ENCODE data around the gene PIK3R3.
"Not testable (repeated sequence)": the region's sequence is repeated elsewhere in the genome, so short reads cannot be mapped to it uniquely, and the experiment has no call there.

The PIK3R3 gene

DNA sequence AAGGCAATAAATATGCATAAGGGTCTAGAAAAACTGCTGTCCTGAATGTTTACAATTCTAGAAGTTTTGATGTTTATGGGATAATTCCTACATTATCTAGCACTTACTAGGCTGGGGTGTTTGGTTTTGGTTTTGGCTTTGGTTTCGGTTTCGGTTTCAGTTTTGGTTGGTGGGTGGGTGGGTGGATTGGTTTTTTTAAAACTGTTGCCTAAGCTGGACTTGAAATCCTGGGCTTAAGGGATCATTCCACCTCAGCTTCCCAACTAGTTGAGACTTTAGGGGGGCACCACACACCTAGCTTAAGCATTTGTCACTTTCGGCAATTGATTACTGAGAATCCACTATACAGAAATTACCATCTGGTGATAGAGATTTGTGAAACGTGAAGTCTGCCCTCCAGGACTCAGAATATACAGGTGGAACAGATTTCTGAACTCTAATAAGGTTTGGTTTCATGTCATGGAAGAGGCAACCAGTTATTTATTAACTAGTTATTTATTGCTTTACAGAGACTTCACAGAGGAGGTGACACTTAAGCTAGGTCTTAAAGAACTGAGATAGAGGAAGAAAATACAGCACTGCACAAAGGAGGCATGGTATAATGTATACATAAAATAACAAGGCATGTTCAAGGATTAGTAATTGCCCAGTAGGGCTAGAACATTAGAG, 69.6 kb downstream of the PIK3R3 start:
- DNase-seq = no peak

DNA sequence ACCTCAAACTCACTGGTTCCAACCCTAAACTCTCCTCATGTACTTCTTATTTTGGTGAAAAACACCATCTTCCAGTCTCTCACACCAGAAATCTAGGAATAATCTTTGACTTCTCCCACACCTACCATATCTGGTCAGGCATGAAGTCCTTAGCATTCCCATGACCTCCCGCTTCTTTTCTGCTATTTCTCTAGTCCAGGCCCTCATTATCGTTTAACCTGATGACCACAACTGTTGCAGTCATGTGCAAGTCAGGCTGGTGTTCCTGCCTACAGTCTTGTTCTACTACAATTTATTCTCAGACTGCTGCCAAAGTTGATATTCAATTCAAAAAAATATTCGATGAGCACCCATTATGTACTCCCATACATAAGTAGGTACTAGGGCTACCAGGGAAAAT, 71.3 kb downstream of the PIK3R3 start:
- no peak for DNase-seq

DNA sequence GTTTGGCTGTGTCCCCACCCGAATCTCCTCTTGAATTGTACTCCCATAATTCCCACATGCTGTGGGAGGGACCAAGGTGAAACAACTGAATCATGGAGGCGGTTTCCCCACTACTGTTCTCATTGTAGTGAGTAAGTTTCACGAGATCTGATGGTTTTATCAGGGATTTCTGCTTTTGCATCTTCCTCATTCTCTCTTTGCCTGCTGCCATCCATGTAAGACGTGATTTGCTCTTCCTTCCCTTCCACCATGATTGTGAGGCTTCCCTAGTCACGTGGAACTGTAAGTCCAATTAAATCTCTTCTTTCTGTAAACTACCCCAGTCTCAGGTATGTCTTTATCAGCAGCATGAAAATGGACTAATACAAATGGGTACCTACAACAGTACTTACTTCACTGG, 73.5 kb downstream of the PIK3R3 start:
- DNase-seq = no peak

DNA sequence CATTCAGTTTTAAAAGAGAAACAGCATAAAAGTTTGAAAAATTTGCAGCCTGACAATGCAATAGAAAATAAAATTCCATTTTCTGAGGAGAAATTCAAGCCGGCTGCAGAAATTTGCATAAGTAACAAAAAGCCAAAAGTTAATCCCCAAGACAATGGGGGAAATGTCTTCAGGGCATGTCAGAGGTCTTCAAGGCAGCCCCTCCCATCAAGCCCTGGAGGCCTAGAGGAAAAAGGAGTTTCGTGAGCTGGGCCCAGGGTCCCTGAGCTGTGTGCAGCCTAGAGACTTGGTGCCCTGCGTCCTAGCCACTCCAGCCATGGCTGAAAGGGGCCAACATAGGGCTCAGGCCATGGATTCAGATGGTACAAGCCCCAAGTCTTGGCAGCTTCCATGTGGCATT, 74.6 kb downstream of the PIK3R3 start:
- no peak for DNase-seq

DNA sequence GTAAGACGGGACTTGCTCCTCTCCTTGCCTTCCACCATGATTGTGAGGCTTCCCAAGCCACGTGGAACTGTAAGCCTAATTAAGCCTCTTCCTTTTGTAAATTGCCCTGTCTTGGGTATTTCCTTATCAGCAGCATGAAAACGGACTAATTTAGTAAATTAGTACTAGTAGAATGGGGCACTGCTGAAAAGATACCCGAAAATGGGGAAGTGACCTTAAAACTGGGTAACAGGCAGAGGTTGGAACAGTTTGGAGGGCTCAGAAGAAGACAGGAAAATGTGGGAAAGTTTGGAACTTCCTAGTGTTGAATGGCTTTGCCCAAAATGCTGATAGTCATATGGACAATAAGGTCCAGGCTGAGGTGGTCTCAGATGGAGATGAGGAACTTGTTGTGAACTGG, 75.2 kb downstream of the PIK3R3 start:
- DNase-seq = not testable (repeated sequence)

DNA sequence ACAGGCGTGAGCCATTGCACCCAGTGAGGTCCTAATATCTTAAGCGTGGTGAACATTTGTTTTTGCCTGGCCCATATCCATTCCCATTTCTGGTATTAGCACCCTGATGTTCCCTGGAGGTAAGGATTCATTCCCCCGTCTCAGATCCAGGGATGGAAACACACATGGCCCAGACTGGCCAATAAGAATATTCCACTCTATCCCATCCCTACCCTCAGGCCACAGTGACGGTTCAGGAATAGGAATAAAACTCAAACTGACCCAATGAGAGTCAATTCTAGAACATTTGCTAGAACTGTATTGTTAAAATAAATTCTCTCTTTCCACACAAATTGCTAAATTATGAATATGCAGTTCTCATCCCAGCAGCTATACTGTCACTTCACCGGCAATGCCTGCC, 76.1 kb downstream of the PIK3R3 start:
- no peak for DNase-seq

DNA sequence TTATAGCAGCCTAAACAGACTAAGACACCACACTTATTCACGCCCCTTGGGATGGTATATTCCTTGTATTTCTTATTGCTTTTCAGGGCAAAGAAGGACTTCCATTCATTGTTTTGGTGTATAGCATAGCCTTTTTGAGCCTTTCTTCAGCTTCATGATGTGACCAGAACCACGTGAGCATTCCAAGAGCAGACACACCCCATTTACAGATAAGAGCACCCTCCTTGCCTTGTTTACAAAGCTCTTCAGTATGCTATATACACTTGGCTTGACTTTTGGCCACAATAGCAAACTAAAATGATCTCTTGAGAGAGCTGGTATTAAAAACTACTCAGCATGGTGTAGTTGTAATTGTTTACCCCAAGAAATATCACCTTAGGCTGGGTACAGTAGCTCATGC, 78.7 kb downstream of the PIK3R3 start:
- DNase-seq = no peak

DNA sequence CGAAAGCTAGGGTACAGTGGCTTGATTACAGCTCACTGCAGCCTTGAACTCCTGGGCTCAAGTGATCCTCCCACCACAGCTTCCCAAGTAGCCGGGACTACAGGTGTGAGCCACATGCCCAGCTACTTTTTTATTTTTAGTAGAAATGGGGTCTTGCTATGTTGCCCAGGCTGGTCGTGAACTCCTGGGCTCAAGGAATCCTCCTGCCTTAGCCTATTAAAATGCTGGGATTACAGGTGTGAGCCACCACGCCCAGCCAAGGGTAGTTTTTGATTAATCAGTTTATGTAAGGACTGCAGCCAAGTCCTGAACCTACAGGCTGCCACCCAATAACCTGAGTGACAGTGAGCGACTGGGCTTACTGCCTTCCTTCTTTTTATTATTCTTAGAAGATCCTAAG, 88.3 kb downstream of the PIK3R3 start:
- no peak for DNase-seq

DNA sequence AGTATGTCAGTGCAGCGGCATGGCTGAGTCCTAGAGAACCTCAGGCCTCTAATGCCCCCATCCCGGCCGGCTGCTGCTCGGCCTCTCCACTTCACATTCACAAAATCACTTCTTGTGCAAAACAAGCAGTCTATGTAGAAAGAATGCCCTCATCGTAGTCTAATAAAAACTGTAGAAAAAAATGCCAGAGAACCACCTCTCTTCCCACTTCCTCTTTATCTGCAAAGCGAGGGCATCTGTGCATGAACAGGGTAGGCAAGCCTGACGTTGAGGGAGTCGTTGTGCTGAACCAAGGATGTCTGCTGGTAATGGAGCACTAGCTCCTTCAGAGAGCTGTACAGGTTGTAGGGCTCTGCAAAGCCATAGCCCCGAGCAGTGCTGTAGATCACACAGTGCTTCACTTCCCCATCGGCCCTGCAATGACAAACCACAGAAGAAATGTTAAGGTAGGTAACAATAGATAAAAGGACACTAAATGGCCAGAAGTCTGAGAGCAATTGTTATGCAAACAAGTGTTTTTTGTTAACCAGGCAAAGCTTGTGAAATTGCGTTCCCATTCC, 88.9 kb downstream of the PIK3R3 start:
- DNase-seq = no peak

DNA sequence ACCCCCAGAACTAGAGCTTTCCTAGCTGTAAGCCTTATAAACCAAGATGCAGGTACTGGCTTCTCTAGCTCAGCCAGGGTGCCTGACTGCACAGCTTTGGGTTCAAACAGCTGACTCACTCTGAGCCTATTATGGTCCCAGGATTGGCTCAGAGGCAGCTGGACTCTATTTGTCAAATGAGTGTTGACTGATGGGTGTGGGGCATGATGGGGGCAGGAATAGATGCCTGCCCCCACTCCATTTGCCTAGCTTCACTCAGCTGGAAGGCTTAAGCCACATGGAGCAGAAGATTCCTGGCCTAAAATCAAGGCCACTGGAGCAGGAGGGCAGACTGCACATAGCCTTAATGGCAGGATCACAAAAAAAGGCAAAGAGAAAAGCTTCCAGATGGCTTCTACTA, 90.5 kb downstream of the PIK3R3 start:
- no peak for DNase-seq

DNA sequence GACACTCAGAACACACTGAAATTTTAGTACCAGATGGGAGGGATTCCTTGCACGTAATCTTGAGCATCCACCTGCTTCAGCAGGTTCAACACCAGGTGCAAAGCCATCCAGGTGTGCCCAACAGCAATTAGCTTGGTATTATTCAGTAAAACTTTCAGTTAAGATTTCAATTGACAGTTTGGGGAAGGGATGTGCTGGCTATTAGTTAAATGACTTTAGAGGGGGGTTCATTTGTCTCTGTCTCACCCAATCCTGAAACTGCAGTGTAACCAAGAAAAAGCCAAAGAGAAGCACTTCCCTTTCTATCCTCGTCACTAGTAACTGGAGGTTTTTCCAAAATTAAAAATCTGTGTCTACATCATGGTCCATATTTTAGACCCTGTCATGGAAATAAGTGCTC, 90.9 kb downstream of the PIK3R3 start:
- DNase-seq = no peak

DNA sequence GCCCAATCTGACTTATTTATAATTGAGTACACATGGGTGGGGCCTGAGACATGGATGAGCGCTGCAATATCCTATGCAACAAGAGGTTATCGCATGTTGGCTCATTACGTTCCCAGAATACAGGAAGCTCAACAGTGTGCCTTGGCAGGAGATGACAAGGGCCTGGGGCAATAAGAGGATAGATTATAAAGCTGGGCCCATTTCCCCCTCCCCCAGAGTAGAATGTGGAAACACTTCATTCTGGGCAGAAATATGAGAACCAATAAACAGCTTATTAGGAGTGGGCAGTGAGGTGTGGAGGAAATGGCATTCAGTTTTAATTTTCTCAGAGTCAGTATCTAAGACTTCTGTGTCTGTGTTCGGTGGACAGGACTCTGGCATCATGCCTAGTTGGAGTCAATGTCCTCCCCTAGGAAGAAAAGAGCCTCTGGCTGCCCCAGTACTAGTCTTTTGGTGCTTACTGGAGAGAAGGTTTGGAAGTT, 92.8 kb downstream of the PIK3R3 start:
- peak; percentile 13 for DNase-seq

DNA sequence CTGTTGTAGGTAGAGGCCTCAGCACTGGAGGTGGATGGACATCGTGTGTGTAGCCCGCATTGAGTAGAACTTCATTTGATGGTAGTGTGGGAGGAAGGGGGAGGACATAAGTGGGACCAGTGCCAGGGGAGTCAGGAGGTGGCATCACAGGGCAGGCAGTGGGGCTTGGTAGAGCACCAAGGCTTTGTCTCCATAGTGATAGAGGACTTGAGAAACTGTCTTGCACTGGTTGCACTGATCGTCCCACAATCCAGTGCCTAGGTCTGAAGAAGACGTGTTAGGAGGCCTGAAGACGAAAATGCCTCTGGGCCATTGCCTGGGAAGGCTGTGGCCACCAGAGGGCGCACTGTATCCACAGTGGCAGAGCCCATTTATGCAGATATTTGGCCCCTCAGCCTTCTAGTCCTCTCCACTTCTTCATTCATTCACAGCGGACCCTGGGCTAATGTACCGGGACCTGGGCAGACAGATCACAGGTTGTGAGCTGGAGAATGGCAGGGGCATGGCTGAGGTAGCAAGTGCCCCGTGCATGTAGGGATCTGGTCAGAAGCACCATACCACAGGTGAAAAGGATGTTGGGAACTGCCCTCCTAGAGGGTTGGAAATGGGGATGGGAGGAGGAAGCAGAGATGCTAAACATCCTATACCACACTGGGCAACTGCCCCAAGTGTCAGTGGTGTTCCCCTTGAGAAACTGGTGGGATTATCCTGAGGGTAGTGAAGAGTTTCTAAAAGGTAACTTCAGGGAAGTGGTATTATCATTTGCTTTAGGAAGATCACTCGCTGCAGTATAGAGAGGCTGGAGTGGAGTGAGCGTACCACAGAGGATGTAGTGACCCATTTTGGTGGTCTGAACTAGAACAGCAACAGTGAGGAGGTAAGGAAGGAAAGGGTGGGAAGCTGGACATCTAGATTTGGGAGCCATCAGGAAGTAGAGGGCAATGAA, 95.3 kb downstream of the PIK3R3 start:
- DNase-seq = peak; percentile 44

DNA sequence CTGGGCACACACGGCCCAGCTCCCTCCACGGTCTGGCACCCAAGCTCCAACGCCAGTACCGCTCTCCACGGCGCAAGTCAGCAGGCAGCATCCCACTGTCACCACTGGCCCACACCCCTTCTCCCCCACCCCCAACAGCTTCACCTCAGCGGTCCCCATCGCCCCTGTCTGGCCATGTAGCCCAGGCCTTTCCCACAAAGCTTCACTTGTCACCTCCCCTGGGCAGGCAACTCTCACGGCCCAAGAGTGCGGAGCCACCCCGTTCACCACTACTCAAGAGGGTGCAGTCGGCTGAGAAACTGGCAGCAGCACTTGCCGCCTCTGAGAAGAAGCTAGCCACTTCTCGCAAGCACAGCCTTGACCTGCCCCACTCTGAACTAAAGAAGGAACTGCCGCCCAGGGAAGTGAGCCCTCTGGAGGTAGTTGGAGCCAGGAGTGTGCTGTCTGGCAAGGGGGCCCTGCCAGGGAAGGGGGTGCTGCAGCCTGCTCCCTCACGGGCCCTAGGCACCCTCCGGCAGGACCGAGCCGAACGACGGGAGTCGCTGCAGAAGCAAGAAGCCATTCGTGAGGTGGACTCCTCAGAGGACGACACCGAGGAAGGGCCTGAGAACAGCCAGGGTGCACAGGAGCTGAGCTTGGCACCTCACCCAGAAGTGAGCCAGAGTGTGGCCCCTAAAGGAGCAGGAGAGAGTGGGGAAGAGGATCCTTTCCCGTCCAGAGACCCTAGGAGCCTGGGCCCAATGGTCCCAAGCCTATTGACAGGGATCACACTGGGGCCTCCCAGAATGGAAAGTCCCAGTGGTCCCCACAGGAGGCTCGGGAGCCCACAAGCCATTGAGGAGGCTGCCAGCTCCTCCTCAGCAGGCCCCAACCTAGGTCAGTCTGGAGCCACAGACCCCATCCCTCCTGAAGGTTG, 97.6 kb downstream of the PIK3R3 start:
- no peak for DNase-seq

DNA sequence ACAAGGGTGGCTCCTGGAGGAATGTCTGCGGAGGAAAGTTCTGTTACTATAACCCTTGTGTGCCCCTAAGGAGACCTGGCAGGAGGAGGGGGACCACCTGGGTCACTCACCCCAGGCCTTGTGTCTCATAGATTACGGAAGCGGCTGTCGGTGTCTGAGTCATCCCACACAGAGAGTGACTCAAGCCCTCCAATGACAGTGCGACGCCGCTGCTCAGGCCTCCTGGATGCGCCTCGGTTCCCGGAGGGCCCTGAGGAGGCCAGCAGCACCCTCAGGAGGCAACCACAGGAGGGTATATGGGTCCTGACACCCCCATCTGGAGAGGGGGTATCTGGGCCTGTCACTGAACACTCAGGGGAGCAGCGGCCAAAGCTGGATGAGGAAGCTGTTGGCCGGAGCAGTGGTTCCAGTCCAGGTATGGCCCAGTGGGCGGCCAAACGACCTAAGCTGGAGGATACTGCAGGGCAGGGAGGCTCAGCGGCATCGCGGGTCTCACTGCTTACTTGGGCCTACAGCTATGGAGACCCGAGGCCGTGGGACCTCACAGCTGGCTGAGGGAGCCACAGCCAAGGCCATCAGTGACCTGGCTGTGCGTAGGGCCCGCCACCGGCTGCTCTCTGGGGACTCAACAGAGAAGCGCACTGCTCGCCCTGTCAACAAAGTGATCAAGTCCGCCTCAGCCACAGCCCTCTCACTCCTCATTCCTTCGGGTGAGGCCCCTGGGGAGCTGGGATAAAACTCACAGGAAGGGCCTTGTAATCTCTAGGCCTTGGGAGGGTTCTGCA, 101.4 kb downstream of the PIK3R3 start:
- DNase-seq = no peak

DNA sequence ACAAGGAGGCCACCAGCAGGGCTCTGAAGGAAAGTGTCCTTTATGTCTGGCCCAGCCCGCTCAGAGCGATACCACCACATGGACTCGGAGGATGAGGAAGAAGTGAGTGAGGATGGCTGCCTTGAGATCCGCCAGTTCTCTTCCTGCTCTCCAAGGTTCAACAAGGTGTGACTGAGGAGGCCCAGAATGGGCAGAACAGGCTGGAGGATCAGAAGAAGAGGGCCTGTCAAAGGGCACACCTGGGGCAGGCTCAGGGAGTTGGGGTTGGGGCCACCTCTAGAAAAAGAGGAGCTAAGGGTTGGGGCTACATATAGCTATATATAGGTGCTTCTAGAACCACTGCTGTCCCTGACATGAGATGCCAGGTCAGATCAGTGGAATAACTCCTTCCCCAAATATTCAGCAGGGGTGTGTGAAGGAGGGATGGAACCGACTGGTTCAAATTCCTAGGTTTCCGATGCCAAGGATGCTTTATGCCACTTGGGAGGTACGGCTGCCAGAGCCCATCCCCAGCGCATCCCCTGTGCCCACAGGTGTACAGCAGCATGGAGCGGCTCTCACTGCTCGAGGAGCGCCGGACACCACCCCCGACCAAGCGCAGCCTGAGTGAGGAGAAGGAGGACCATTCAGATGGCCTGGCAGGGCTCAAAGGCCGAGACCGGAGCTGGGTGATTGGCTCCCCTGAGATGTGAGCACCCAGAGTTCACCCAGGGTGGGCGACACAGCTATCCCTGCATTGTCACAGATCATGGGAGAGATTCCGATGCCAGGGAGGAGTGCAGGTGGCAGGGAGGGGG, 102.2 kb downstream of the PIK3R3 start:
- DNase-seq = no peak

DNA sequence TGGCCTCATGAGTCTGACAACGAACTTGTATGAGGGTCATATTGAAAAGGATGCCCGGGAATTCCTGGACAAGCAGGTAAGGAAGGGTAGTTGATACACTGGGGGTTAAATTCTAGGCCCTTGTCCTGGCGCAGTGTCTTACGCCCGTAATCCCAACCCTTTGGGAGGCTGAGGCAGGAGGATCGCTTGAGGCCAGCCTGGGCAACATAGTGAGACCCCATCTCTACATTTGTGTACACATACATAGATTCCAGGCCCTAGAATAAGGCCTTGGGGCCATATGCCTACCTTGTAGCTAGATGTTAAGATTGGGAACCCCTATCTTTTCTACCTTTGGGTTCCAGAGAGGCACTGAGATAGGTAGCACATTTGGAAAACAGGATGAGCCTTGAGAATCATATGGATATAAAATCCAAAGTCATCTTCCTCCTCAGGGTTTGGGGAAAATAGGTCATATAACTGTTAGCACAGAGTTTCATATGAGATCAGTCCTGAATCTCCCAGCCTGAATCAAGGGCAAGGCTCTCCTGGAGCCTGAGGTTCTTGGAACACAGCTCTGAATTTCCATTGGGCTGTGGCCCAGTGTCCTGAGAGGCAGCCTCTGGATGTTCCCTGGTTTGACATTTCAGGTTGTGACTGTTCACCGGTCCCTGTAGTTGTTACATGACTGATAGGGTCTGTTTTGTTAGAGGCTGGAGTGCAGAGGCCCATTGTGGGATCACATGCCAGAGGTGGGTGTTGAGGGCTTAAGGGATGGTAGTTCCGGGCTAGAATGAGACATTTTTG, 104.4 kb downstream of the PIK3R3 start:
- no peak for DNase-seq

DNA sequence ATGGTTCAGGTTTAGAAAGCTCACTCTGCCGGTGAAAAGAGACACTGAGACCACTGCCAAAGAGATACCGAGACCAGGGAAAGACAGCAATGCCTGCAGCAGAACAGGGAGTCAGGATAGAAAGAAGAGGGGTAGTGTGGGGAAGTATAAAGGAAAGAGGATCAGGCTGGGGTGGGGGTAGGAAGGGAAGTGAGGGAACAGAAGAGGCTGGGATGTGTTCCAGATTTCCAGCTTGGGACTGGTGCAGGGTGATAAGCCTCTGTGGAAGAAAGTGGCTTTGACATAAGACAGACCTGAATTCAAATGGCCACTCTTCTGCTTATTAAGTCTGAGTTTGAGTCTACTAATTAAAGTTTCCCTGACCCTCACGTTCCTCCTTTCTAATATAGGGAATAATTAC, 105.9 kb downstream of the PIK3R3 start:
- DNase-seq = no peak

DNA sequence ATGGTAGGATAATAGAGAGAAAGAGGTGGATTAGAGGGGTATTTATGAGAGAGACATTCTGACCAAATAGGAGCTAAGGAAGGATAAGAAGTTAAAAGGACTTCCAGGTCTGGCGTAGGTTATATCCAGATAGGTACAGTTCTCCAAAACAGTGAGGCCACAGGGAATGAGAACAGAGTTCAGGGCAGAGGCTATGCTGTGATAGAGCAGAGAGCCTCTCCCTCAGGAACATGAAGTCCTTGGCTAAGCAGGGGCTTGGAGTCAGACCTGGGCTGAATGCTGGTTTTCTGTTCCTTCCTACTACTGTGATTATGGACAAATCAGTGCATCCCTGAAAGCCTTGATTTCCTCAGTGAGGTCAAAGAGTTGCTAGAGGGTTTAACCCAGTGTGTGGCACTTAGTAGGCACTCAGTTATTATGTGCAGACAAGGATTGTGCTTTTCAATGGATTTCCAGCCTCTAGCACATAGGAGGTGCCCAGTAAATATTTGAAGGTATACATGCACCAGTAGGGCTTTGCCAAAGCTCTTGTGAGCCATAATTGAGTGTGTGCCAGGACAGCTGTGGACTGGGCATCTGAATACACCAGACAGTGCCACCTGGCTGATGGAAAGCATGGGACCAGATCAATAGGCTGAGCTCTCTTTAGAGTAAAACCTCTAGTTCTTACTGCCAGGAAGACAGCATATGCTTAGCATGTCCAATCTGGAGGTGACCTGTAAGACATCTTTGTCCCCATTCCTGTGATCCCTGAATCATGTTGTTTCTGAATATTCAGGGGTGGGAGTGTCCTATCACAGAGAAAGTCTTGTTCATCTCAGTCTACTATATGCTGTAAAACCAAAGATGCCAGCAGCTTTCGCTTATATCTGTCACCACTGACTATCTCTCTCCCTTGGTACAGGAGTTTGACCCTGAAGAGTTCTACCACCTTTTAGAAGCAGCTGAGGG, 111.1 kb downstream of the PIK3R3 start:
- peak; percentile 2 for DNase-seq
